Ecto neural progenitor cell (in vitro differentiated cells): ENCODE measurements around the gene BAAT.
"Not testable (repeated sequence)": the region's sequence is repeated elsewhere in the genome, so short reads cannot be mapped to it uniquely, and the experiment has no call there.

ENCODE experiments used
- DNase-seq: peaks from one replicate; pipeline ENCODE4 v3.0.0-alpha.2; 2018; ENCODE audit warnings: low spot score

The BAAT gene

DNA sequence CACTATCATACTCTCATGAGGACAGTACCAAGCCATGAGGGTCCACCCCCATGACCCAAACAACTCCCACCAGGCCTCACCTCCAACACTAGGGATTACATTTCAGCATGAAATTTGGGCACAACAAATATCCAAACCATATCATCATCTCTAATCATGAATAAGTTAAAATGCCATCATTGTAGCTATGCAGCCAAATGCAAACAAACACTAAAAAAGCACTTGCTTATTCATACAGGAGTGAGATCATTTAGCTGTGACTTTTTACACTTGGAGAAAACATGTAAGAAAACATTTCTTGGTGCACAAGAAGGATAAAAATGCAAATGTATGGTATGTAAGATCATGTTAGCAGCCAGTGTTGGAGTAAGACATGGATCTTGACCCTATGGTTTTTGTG is 24.2 kb downstream of the BAAT start:
- no peak for DNase-seq

DNA sequence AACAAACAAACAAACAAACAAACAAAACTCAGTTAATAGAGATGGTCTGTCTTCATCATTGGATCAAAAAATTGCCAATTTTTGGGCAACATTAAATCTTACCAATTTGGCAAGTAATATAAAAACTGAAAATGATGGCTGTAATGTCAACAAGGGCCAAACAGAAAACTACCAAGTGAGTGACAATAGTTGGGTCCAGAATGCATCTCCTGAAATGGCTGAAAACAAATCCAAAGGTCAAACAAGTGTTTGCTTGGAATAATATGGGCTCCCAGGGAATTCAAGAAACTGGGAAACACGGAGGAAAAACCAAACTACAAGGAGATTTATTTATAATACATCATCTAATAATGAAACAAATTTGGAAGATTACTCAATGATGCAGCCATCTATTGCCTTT is 25.1 kb downstream of the BAAT start:
- DNase-seq, result no peak

DNA sequence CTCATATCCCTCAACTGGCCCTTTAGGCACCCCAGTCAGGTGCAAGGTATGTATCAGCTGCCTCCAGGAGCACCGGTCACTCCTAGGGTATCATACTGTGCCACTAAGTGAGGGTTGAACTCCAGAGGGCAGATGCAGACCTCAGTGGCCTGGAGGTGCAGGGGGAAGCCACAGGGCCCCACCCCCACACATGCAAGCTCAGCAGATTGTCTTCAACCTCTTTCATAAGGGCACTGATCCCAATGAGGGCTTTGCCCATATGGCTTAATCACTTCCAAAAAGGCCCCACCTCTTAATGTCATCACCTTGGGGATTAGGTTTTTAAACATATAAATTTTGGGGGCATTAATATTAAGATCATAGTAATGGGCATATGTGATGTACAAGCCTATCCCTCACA is 28.2 kb downstream of the BAAT start:
- no peak for DNase-seq

DNA sequence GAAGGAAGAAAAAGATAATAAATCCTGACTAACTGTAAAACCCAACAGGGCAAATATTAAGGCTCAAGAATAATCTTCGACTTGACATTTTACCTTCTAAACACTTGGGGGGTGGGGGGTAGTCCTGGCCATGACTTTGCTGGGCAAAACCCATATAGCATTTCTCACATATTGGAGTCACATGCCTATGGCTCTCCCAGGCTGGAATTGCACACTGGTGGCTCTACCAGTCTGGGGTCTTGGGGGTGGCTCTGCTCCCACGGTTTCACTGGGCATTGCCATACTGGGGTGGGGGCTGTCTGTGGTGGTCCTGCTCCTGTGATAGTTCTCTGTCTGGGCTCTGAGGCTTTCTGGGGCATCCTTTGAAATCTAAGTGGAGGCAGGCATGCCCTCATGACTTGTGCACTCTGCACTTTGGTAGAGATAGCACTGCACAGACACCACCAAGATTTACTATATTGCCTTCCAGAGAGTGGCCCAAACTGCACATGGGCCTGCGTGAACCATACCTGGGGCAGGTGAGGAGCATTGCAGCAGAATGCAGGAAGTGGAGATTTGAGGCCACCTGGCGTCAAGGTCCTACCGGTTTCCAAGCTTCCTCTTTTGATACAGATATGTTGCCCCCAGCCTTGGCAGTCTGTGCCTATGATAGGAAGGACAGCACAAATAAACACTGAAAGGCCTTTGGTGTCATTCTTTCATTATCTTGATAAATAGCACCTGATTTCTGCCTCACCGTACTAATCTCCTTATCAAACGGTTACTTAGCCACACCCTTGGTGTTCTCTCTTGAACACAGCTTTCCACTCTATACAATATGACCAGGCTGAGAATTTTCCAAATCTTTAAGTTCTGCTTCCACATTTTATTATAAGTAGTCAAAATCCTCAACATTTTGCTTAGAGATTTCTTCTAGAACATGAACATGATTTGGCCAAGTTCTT is 29.8 kb downstream of the BAAT start:
- no peak for DNase-seq

DNA sequence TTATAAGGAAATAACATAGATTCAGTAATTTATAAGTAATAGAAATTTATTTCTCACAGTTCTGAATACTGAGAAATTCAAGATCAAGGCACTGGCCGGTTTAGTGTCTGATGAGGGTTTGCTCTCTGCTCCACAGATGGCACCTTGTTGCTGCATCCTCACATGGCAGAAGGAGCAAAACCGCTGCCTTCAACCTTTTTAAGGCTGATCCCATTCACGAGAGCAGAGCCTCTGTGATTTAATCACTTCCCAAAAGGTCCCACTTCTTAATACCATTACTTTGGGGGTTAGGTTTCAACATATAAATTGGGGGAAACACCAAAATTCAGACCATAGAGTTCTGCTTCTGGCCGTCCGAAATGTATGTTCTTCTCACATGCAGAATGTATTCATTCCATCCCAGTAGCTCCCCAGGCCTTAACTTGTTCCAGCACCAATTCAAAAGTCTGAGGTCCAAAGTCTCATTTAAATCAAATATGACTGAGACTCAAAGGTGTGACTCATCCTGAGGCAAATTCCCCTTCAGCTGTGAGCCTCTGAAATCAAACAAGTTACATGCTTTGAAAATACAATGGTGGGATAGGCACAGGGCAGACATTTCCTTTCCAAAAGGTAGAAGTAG is 30.6 kb downstream of the BAAT start:
- no peak for DNase-seq

DNA sequence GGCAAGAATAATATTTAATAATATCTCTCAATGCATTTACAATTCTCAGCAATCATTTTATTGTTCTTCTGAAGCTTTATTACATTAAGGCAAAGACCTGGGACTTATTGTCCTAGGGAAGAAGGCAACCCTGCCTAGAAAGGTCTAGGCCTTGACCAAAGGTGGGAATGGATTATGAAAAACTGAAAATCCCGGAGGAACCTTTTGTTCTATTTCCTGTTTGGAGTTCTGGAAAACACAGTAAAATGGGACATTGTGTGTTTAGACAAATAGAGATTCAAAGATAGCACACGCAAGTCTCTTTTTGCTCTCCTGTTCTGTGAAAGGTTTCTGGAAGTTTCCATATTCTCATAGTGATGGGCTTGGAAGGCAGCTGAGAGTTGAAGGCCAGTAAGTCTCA is 31.1 kb downstream of the BAAT start:
- DNase-seq, result no peak

DNA sequence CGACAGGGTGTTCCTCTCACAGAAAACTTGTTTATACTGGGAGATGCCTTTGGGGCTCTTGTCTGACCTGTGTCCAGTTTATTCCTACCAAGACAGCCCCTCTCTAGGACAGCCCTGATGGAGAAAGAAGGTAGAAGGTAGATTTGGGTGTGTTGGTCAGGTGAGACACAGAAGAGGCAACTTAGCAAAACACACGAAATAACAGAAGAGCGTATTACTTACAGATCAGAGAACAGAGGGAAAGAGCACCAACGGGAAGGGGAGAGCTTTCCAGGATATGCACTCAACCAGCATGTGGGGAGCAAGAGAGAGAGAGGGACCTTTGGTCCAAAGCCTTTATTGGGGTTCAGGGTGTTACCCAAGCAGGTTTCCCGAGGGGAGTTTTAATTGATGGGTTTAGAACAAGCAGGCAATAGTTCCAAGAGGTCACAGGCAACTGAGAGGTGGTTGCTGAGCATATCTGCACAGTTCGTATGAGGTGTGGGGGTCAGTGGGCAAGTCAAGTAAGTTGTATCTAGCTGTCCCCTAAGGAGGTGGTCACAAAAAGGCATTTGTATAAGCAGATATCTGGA is 31.8 kb downstream of the BAAT start:
- no peak for DNase-seq

DNA sequence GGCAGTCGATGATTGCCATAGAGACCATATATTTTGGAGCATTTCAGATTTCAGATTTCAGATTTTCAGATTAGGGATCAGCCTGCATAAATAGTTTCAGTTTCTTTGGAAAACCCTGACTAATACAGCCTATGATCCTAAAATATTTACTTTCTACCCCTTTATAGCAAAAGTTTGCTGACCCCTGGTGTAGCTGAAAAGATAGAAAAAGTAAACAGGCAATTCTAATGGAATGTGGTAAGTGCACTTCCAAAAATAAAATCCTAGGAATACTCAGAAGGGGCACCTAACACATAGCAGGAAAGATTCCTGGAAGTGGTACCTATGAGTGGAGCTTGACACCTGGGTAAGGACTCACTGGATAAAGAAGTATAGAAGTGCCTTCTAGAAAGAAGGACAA is 34.5 kb downstream of the BAAT start:
- no peak for DNase-seq

DNA sequence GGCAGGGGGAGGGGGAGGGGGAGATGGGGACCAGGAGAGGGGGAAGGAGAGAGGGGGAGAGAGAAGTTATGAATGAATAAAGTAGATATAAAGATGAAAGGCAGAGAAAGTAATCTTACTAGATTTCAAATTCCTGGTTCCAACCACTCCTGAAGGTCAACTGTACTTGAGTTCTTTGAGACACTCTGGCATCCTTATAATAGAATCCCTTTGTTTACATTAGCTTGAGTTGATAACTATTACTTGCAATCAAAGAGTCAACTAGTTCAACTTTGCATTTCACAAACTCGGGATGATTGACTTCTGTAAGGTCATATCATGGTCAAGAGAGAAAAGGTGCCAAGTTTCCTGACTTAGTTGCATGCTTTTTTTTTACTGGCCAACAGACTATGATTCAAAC is 42.2 kb downstream of the BAAT start:
- no peak for DNase-seq

DNA sequence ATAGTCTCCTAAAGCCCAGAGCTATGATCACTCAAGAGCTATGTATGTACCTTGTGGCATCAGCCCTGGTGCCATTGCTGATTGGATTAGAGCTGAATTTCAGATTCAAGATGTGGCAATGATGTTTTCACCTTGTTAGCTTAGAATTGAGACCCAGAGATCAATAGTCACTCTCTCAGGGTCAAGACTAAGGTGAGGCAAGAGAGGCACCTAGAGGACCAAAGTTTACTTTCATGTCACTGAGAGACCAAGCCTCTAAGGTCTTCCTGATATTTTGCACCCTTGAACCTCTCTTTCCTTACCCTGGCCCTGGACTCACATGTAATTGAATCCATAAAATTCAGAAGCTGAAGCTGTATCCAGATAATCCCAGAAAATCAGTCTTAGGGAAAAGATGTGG is 42.8 kb downstream of the BAAT start:
- no peak for DNase-seq

DNA sequence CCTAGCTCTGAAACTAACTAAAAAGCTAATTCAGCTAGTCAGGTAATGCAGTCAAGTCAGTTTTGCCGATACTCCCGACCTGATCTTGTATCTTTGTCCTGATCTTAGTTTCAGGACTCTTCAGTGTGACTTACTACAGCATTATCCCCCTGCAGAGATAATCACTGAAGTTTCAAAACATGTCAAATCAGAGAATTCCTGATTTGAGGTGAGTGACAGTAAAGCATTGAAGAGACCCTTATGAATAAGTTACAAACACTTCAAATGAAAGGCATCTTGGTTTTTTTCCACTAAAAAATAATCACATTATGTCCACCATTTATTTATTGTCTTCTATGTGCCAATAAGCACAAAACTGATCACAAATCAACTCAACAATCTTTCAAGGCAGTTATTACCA is 47.6 kb downstream of the BAAT start:
- no peak for DNase-seq

DNA sequence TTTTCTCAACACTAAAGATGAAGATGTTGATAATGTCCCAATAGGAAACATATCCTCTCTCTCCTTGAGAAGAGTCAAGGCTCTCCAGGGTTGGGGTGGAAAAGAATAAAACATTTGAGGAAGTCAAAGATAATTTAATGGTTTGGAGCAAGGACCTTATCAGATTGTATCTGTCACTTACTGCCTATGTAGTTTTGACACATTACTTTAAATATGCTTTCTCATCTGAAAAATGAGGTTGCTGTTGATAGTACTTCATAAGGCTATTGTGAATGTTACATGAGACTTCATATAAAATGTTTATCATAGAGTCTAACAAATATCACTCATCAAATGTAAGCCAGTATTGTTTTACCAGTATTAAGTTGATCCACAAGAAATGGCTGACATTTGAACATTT is 48.7 kb downstream of the BAAT start:
- DNase-seq, result no peak

DNA sequence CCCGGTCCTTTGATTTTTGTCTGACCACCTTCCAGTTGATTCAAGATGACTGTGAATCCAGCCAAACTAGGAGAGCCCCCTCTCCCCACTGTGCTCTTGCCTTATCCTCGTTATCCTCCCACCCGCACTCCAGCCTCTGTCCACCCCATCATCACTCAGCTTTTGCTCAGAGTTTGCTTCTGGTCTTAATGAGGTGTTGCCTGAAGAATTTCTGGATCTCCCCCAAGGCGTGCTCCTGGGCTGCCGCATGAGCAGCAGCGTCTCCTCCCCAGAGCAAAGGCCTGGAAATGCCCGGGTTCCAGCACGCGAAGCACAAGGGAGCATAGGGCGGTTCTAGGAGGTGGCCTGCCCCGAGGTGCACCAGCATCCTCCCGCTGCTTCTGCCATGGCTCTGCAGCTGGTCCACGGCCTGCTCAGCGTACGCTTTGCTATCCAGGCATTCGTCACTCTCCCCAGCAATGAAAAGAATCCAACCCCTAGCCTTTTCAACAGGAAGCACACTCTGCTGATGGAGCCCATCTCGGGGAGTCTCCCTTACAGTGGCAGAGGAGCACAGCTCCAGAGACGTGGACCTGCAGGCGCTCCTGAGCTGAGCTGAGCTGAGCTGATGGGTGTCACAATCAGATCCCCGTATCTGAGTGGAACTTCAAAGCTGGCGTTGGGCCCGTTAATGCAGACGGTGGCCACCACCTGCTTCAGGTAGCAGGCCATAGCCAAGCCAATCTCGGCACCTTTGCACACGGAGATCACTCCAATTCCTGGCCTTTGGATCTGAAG is 50.7 kb downstream of the BAAT start:
- DNase-seq, result no peak

DNA sequence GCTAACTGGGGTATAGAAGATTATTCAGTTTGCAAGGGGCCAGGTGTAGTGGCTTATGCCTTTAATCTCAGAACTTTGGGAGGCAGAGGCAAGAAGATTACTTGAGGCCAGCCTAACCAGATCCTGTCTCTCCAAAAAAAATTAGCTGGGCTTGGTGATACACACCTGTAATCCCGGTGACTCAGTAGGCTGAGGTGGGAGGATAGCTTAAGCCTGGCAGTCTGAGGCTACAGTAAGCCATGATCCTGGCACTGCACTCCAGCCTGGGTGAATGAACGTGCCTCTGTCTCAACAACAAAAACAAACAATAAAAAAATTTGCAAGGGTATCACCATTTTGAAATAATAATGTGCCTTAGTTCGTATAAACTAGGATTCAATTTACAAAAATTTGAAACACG is 51.3 kb downstream of the BAAT start:
- no peak for DNase-seq

DNA sequence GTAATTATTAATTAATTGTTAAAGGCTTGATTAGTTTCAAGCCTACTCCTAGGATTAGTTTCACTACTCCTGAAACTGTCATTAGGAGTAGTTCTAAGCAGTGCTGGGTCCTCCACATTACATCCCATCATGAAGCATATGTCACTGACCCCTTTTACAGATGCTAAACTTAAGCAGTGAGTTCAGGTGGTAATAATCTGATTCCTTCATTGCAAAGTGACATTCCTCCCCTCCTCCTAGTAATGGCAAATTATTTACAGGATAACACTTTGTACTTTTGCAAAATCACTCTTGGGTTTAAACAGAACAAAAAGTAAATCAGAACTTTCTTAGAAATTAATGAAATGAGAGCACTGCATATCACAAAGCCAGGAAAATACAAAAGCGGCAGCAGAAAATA is 52.4 kb downstream of the BAAT start:
- no peak for DNase-seq

DNA sequence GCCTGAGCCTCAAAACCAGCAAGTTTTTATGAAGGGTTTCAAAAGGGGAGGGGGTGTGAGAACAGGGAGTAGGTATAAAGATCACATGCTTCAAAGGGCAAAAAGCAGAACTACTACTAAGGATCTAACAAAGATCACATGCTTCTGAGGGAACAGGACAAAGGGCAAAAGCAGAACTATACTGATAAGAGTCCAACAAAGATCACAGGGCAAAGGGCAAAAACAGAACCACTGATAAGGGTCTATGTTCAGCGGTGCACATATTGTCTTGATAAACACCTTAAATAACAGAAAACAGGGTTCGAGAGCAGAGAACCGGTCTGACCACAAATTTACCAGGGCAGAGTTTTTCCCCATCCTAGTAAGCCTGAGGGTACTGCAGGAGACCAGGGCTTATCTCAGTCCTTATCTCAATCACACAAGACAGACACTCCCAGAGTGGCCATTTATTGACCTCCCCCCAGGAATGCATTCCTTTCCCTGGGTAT is 57.3 kb downstream of the BAAT start:
- not testable (repeated sequence) for DNase-seq

DNA sequence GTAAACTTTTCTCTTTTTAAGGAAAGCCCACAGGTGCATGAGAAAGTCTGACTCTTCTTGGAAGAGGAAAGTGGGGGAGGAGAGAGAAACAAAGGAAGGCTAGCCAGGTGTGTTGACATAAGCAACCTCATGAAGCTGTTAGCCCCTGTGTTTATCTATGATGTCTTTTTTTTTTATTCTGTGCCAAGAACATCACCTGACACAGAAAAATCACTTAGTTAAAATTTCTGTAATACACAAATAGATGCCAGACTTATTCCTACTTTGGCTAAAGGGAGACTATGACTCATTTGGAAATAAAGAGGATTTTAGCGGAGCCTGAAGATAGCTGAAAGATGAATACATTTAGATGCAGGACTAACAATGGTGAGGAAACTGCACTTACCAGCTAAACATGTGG is 58.3 kb downstream of the BAAT start:
- DNase-seq, result no peak

DNA sequence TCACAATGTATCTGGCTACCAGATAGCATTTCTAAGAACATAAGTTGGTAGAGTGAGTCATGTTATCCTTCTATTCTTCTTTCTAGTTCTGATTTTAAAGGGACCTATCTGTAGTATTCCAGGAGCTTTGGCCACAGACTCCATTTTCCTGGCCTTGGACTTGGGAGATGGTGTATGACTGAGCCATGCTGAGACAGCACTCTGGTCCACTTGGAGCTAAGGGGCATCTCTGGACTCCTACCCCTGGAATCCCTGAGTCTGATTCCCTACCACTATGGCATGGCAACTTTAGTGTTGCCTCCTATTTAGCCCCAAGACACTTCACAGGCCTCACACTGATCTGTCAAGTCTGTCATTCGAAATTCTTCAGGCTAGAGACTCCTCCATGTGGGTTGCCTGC is 58.8 kb downstream of the BAAT start:
- no peak for DNase-seq

DNA sequence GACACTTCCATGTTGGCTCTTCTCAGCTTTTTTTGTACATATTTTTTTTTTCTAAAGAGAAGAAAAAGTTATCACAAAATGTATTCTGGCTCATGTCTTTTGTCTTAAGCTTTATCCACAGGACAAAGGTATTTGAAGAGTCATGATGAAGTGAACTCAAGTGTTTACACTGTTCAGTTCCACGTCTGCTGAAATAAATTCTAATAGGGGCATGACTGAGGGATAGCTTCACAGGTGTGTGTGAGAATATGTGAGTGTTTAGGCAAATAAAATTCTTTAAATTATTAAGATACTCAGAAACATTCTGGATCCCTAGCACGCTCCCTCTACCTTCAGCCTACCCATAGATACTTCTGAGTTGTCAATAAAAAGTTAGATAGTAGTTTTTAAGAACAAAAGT is 59.8 kb downstream of the BAAT start:
- DNase-seq, result no peak

DNA sequence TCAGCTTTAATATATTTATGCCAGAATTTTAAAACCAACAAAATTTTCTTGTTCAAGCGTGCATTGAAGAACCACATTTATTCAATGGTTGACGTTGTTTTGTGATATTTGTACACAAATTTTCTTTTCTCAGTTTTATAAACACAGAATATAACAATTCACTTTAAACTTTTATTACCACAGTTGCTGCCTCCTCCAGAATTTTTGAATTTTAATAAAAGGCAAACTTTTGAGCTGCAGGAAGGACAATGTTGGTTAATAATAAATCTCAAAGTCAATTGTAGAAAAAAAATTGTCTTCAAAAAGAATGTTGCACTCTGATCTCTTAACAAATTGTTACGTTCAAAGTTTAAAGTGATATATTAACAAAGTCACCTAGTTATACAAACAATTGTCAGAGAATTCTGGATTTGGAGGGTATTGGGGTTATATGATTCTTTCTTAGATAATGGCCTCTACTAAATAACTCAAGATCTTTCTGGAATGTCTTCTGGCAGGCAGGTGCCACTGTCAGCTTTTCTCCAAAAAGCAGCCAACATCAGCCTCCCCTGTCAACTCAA is 60.5 kb downstream of the BAAT start:
- DNase-seq, result no peak

DNA sequence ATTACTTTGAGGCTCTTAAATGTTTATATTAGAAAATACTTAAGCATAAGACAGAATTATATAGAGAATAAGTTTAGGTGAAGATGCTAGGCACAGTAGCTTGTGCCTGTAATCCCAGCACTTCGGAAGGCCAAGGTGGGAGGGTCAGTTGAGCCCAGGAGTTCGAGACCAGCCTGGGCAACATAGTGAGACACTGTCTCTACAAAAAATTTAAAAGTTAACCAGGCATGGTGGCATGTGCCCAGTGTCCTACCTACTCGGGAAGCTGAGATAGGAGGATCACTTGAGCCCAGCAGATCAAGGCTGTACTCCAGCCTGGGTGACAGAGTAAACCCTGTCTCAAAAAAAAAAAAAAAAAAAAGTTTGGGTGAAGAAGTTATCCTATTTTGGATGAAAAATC is 61.7 kb downstream of the BAAT start:
- DNase-seq, result no peak

DNA sequence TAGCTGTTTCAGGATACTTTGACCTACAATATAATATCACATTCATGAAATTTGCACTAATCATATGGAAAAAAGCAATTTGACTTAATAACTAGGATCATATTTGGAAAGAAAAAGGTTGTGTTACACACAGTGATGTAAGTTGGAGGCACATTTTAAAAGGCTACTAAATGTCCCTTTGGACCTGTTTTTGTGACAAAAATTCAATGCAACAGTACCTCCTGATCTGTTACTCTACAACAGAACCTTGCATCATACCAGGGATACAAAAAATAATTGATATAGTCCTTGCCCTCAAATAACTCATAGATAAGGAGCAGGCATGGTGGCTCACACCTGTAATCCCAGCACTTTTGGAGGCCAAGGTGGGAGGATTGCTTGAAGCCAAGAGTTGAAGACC is 67.1 kb downstream of the BAAT start:
- no peak for DNase-seq
